ENCODE data around the gene HSP90AB1. TPM values are rescaled to one million over a fixed set of nuclear protein-coding genes. Genes with fewer than 3 reads are reported as not detected.

HSP90AB1 gene
- total and polyA plus RNA-seq, 8 donors = 168 to 549 (median 359) TPM

DNA sequence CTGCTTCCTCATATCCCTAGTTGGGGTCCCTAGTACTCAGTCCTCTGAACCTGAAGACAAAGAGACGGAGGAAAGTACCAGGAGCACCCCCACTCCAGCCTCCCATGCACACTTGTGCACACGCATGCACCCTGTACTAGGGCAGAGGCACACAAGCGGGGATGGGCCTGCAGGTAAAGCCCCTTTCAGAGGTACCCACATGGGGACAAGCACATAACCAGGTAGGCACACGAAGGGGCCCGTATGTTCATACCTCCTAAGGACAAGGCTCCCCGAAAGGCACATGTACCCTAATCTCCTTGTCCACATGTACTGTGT is 24.5 kb downstream of the HSP90AB1 start:
- intact Hi-C loops (cut with DNase I; ENCODE audit: low total_unique reads) = no loop called here

DNA sequence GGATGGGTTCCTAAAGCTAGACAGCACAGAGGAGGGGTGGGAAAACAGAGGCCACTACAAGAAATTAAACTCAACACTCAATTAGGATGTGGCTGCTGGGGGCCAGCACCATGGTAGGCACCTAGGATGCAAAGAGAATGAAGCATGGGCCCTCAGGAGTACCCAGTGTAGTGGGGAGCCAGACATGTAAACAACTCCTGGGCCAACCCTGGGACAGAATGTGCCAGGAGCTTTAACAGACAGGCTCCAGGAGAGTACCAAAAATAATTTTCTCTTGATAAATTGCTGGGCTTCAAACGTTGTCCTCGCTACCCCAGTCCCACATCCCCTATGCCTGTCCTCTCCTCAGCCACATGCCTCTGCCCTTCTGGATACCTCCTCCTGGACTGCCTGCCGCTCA is 25.0 kb downstream of the HSP90AB1 start:
- Histone ChIP-seq H3K4me3 (no peak overlapping the region), H3K36me3 (no peaks in the 10 kb centered on the region), H3K27ac (no peak overlapping the region), H3K4me1 (peaks cover 19 to 28% (median 25%) of the 10 kb centered on the region in 4 donors), H3K9me3 (no peaks in the 10 kb centered on the region), H3K27me3 (peaks cover 4 to 91% (median 74%) of the 10 kb centered on the region in 3 donors)
- WGBS, 5 donors = 49 to 79% (median 58%) methylated on average over 3 of the region's 3 CpGs
- no peak for DNase-seq
- TF ChIP-seq EP300 (IDR thresholded peaks at IDR 0.05) (no peak), POLR2A (IDR thresholded peaks at IDR 0.05) (no peak), POLR2AphosphoS5 (IDR thresholded peaks at IDR 0.05) (no peak)
- TF ChIP-seq, protein P1, sequence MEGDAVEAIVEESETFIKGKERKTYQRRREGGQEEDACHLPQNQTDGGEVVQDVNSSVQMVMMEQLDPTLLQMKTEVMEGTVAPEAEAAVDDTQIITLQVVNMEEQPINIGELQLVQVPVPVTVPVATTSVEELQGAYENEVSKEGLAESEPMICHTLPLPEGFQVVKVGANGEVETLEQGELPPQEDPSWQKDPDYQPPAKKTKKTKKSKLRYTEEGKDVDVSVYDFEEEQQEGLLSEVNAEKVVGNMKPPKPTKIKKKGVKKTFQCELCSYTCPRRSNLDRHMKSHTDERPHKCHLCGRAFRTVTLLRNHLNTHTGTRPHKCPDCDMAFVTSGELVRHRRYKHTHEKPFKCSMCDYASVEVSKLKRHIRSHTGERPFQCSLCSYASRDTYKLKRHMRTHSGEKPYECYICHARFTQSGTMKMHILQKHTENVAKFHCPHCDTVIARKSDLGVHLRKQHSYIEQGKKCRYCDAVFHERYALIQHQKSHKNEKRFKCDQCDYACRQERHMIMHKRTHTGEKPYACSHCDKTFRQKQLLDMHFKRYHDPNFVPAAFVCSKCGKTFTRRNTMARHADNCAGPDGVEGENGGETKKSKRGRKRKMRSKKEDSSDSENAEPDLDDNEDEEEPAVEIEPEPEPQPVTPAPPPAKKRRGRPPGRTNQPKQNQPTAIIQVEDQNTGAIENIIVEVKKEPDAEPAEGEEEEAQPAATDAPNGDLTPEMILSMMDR (IDR thresholded peaks at IDR 0.05) = no peak
- intact Hi-C loops (cut with DNase I; ENCODE audit: low total_unique reads) = no loop called here

More for the DNA sequence above, 24.5 kb downstream of the HSP90AB1 start:
- TF ChIP-seq, protein P1 (IDR thresholded peaks at IDR 0.05) = no peak
- TF ChIP-seq POLR2AphosphoS5 (IDR thresholded peaks at IDR 0.05) = no peak
- TF ChIP-seq EP300 (IDR thresholded peaks at IDR 0.05) = no peak
- TF ChIP-seq POLR2A (IDR thresholded peaks at IDR 0.05) = no peak
- H3K36me3 ChIP-seq = no peaks in the 10 kb centered on the region
- DNase-seq = no peak
- 76 to 87% (median 82%) methylated on average over 4 to 6 of the region's 6 CpGs for WGBS, 5 donors
- no peaks in the 10 kb centered on the region for H3K9me3 ChIP-seq
- H3K27me3 ChIP-seq = peaks cover 4 to 86% (median 69%) of the 10 kb centered on the region in 3 donors
- H3K4me1 ChIP-seq = peaks cover 18 to 26% (median 22%) of the 10 kb centered on the region in 4 donors
- peak overlapping the region in 1 of 4 donors; percentile 58 for H3K4me3 ChIP-seq
- H3K27ac ChIP-seq = no peak overlapping the region

DNA sequence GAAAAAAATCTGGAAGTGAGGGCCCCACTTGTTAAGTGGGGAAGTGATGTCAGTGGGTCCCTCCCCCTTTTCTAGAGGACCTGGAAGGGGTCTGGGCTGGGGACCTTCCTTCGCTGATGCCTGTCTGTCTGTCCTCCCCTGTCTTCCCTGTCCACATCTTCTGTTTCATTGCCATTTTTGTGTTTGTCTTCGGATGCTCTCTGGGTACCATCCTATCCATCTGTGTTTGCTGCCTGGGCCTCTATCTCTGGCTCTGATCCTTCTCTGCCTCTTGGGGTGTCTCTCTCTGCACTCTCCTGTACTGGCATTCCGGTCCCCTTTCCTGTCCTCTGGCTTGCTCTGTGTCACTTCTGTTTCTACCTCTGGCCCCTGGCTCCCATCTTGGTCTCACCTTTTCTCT is 25.6 kb downstream of the HSP90AB1 start:
- Histone ChIP-seq H3K36me3 (no peaks in the 10 kb centered on the region), H3K4me3 (no peak overlapping the region), H3K27ac (no peak overlapping the region), H3K27me3 (peaks cover 4 to 97% (median 80%) of the 10 kb centered on the region in 3 donors), H3K9me3 (no peaks in the 10 kb centered on the region), H3K4me1 (peaks cover 19 to 28% (median 25%) of the 10 kb centered on the region in 4 donors)
- 81 to 84% (median 83%) methylated on average over 3 of the region's 3 CpGs for WGBS, 5 donors
- no peak for DNase-seq
- TF ChIP-seq EP300 (IDR thresholded peaks at IDR 0.05) = no peak
- TF ChIP-seq, protein P1 (IDR thresholded peaks at IDR 0.05) = no peak
- intact Hi-C loops (cut with DNase I; ENCODE audit: low total_unique reads) = no loop called here

DNA sequence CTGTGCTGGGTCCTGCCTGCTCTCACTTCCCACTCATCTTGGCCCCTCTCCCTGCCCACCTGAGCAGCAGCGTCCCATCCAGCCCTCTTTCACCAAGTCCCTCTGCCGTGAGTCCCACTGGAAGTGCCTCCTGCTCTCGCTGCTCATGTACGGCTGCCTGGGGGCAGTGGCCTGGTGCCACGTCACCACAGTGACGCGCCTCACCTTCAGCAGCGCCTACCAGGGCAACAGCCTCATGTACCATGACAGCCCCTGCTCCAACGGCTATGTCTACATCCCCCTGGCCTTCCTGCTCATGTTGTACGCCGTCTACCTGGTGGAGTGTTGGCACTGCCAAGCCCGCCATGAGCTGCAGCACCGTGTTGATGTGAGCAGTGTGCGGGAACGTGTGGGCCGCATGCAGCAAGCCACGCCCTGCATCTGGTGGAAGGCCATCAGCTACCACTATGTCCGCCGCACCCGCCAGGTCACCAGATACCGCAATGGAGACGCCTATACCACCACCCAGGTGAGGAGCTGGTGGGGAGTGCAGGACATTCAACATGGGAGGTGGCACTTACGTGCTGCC is 26.2 kb downstream of the HSP90AB1 start:
- WGBS, 5 donors = 79 to 87% (median 83%) methylated on average over 20 to 23 of the region's 23 CpGs
- peaks cover 4 to 100% (median 85%) of the 10 kb centered on the region in 3 donors for H3K27me3 ChIP-seq
- H3K9me3 ChIP-seq = no peaks in the 10 kb centered on the region
- intact Hi-C loops (cut with DNase I; ENCODE audit: low total_unique reads) = no loop called here
- no peaks in the 10 kb centered on the region for H3K36me3 ChIP-seq
- no peak for DNase-seq
- H3K27ac ChIP-seq = no peak overlapping the region
- H3K4me3 ChIP-seq = no peak overlapping the region
- TF ChIP-seq, protein P1 (IDR thresholded peaks at IDR 0.05) = no peak
- no peak for TF ChIP-seq POLR2AphosphoS5 (IDR thresholded peaks at IDR 0.05)
- TF ChIP-seq POLR2A (IDR thresholded peaks at IDR 0.05) = no peak
- no peak for TF ChIP-seq EP300 (IDR thresholded peaks at IDR 0.05)
- H3K4me1 ChIP-seq = peaks cover 19 to 28% (median 25%) of the 10 kb centered on the region in 4 donors

Data from stomach (tissue), 9 donors.